ENCODE data around the gene MED15. TPM values are rescaled to one million over a fixed set of nuclear protein-coding genes. Genes with fewer than 3 reads are reported as not detected.

MED15 gene
- total RNA-seq, 1 donor from 2014 or later, result 11.9 TPM

- no peak for DNase-seq
Observed at GRCh38 chr22:20573176-20573832, 65.9 kb downstream of the MED15 start.

DNA sequence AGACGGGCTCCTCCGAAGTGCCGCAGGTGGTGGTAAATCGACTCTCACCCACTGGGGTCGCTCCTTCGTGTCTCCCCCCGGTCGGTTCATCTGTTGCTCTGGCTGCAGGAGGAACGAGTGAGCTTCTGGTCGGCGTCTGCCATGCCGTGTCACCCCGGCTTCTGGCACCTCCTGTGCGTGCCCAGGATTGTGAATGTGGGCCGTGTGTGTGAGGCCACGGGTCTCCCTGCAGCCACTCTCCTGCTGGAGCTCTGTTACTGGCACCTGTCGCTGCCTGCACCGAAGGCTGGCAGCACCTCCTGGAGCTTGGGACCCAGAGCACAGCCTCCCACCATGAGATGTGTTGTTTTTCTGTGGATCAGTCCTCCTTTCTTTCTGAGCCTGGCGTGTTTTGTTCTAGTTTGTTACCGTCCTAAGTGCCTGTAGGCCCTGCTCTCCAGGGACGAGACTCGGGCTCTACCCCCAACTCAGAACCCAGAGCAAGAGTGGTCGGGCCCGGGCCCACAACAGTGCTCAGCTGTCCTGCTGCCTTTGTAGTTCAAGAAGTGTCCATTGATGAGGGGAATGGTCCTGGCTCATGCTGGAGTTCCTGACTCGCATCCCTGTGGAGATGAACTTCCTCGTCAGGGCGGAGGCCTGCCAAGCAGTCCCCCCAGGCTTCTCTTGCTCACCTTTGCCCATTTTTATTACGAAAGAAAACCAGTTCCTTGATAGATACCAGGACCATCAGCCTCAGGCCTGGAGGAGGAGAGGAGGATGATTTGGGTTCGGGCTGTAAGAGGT lies 66.6 kb downstream of the MED15 start:
- DNase-seq, result no peak

DNA sequence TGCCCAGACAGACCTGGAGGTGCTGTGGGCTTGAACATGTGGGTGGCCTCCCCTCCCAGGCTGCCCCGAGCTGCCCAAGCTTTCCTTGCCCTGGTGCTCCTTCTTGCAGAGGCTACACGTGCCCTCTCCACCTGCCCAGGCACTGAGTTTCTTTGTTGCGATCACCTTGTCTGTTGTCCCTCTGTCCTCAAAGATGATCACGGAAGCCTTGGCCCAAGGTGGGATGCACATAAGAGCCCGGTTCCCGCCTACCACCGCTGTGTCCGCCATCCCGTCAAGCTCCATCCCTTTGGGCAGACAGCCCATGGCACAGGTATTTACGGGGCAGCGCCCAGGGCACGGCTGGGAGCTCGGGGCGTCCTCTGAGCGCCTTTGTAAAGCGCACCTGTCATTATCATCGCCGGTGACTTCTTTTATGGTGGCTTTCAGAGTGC lies 67.5 kb downstream of the MED15 start:
- DNase-seq, result no peak

DNA sequence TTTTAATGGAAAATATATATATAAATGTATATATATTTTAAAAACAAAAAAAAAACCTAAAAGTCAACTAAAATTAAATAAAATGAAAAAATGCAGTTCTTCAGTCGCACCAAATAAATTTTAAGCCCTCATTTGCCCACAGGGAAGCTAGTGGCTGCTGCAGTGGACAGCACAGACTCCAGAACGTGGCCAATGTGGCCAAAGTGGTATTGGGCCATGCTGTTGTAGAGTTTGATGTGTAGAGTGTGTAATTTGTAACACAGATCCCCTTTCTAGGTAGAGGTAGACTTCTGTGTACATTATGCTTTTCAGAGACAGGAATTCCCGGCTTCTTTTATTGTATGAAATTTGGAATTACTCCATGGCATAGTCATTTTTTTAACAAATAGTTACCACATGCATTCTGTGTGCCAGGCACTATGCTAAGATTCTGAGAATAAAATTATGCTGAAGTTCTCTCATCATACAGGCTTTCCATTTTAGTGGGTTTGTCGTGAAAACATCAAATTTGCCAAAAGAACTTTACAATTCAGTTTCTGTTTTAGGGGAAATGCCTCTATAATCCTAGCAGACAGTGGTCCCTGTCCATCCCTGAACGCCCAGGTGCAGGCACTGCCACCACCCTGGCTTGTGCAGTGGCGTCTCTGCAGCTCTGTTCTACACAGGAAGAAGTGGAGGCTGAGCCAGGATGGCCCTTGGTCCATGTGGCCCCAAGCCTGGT lies 68.5 kb downstream of the MED15 start:
- DNase-seq, result no peak

- no peak for DNase-seq
Observed at GRCh38 chr22:20576445-20576816, 69.0 kb downstream of the MED15 start.

- DNase-seq, result no peak
Observed at GRCh38 chr22:20577045-20577444, 69.6 kb downstream of the MED15 start.

DNA sequence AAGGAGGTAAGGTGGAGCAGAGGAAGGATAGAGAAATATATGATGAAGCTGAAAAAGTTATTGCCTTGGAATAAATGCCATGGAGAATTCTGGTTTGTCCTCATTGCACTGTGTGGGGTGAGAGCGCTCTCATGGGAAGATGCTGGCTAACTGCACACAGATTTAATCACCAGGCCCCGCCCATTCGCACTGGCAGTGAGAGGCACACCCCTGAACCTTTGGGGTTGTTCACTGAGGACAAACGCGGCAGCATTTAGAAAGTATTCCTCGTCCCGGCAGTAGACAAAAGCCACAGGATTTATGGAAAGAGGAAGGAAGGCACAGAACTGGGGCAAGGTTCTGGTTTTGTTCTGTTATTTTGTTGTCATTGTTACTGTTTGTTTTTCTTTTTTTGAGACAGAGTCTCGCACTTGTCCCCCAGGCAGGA lies 70.2 kb downstream of the MED15 start:
- no peak for DNase-seq

- DNase-seq, result no peak
Observed at GRCh38 chr22:20578192-20578591, 70.8 kb downstream of the MED15 start.

GRCh38 chr22:20578707-20579106 lies 71.3 kb downstream of the MED15 start:
- DNase-seq, result no peak

GRCh38 chr22:20579273-20580120 lies 72.1 kb downstream of the MED15 start:
- DNase-seq, result no peak

GRCh38 chr22:20580179-20580578 lies 72.8 kb downstream of the MED15 start:
- DNase-seq, result no peak

DNA sequence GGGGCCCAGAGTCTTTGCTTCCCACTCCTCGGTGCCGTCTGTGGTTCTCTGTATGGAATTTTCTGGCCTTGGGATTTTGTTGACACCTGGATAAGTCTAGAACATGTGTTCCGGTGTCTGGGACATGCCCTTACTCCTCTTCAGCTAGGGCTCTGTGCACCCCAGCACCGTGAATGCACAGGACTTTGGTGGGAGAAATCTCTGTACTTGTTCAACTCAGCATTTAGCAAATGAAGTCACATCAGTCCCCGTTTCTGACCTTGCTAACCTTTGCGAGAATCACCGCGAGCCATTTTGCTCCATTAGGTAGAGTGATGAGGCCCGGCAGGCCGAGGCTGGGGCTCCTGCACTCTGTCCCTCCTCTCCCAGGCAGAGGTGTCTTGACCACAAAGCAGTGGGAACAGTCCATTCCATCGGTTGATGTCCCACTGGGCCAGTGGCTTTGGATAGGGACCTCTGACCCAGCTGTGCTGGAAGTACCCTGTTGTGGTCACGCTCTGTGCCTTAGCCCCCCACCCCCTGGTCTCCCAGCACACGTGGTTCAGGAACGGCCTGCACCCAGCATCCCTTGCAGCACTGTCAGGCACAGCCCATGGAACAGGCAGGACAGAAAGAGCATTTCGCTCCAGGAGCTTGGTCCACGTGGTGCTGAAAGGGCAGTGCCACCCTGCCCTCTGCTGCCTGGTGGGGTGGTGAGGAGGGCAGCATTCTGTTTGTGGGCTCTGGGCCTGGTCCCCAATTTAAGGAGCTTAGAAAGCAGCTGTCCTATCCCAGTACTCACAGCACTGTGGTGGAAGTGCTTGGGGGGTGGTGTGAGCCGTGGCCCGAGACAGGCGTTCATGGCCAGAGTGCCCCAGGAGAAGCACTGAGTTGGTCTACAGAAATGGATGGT lies 73.4 kb downstream of the MED15 start:
- DNase-seq, result no peak

GRCh38 chr22:20581503-20582170 lies 74.2 kb downstream of the MED15 start:
- peak; percentile 31 for DNase-seq

DNA sequence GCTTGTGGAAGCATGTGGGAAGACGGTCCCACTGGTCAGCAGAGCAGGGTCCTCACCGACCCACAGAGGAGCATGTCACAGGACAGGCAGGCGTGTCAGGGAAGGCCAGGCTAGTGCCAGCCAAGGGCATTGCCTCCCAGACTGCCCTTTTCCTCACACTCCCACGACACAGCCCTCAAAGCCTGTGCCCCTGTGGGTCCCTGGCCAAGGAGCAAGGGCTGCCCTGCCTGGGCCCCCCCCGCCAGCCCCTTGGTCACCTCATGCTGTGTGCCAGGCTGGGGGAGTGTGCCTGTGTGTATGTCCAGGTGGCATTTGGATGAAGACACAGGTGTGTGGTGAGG lies 74.7 kb downstream of the MED15 start:
- DNase-seq, result no peak

DNA sequence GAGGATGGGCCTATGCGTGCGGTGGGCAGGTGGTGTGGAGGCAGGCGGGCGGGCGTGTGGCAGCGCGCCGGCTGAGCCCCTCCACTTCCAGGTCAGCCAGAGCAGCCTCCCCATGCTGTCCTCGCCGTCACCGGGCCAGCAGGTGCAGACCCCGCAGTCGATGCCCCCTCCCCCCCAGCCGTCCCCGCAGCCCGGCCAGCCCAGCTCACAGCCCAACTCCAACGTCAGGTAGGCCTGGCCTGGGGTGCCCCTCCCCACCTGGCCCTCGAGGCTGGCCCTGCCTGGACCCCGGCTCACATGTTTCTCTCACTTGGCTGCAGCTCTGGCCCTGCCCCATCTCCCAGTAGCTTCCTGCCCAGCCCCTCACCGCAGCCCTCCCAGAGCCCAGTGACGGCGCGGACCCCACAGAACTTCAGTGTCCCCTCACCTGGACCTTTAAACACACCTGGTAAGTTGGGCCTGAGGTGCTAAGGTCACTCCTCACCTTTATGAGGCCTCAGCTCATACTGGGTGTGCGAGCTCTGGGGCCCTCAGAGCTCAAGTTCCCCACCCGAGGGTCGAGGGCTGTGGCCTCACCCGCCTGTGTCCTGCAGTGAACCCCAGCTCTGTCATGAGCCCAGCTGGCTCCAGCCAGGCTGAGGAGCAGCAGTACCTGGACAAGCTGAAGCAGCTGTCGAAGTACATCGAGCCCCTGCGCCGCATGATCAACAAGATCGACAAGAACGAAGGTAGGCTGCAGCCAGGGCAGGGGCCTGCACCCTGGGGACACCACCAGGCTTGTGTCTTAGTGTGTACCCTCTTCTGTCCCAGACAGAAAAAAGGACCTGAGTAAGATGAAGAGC lies 75.3 kb downstream of the MED15 start:
- DNase-seq, result no peak

DNA sequence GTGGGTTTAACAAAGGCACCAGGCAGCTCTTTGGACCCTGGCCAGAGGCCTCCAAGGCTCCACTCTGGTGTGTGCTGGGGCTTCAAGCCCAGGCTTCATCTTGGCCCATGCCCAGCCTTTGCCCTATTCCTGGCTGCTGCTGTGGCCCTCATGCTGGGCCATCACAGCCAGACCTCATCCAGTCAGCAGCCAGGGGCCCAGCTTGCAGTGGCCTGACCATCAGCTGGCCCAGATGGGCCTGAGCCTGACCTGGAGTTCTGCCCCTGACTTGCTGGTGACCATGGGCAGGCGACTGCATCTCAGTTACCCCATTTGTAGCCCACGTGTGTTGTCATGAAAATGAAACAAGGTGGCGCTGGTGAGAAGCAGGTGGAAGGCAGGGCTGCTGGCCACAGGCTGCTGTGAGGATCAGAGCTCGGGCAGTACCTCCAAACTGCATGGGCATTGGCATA lies 76.1 kb downstream of the MED15 start:
- no peak for DNase-seq

DNA sequence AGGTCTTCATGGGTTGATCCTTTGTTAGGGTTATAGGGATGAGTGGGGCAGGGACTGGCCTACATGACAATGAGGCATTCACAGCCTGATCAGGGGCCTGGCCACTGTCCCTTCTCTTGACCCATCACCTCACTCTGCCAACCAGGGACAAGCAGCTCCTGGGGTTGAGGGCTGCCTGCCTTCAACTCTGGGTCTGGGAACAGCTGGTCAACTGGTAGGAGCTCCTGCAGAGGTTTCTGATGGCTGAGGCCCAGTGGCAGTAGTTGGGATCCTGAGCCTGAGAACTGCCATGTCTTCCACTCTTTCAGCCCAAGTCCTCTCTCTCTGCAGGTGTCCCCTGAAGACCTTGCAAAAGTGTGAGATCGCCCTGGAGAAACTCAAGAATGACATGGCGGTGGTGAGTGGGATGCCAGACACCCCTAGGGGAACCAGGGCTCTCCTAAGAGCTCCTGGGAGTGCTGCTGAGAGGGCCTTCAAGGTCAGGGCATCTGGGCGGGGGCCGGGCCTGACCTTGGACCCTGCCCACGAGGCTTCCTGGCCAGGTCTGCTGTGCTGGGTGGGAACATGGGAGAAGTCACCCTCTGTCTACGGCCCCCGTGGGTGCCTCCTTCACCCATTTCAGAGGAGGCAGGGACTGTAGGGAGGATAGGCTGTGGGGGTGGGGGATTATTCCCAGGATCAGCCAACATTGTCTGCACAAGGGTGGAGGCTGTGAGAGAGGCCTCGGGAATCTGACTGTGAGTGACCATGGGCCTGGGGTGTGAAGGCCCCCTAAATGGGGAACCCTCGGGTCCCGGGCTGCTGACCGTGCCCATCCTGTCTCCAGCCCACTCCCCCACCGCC lies 76.8 kb downstream of the MED15 start:
- DNase-seq, result no peak

- no peak for DNase-seq
Observed at GRCh38 chr22:20584872-20585638, 77.6 kb downstream of the MED15 start.

All from occipital lobe (tissue), 2 donors.